DND-41 (cell line): ENCODE measurements around the gene ANKRD11.

Source experiments
- EZH2 ChIP-seq: IDR thresholded peaks from 3 replicates; pipeline ENCODE4 v1.6.1; 2012; ENCODE audit warnings: borderline replicate concordance, low read depth, mild to moderate bottlenecking, moderate library complexity, low read length, inconsistent platforms; ENCODE audit not compliant: severe bottlenecking
- TF ChIP-seq, protein P1 (sequence below): IDR thresholded peaks from 2 replicates; pipeline ENCODE4 v1.5.1; 2012; ENCODE audit warnings: borderline replicate concordance, low read length, moderate library complexity, mild to moderate bottlenecking; ENCODE audit not compliant: poor library complexity, severe bottlenecking; ENCODE audit errors: extremely low read depth

DNA sequence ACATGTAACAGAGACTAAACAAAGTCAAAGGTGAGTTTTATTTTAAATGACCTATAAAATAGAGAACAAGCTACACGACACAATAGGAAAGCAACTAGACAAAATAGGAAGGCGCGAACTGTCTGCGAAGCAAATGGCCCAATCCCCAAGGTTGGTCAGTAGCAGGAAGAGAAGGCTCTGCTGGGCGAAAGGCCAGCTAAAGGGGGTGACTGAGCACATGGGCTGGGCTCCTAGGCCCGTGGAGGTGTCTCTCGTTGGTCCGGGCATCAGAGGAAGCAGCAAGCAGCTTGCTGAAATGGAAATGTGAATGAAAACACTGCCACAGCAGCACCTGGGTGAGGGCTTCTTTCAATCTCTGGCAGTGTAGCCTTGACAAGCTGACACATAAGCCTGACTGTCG is 143.5 kb downstream of the ANKRD11 start:
- TF ChIP-seq, protein P1, sequence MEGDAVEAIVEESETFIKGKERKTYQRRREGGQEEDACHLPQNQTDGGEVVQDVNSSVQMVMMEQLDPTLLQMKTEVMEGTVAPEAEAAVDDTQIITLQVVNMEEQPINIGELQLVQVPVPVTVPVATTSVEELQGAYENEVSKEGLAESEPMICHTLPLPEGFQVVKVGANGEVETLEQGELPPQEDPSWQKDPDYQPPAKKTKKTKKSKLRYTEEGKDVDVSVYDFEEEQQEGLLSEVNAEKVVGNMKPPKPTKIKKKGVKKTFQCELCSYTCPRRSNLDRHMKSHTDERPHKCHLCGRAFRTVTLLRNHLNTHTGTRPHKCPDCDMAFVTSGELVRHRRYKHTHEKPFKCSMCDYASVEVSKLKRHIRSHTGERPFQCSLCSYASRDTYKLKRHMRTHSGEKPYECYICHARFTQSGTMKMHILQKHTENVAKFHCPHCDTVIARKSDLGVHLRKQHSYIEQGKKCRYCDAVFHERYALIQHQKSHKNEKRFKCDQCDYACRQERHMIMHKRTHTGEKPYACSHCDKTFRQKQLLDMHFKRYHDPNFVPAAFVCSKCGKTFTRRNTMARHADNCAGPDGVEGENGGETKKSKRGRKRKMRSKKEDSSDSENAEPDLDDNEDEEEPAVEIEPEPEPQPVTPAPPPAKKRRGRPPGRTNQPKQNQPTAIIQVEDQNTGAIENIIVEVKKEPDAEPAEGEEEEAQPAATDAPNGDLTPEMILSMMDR, result no peak
- TF ChIP-seq EZH2, result no peak
